K562 (cell line): Measurements from ENCODE around the gene TMEM53. TPM values are rescaled to one million over a fixed set of nuclear protein-coding genes. Genes with fewer than 3 reads are reported as not detected.

Experiments
- ARHGAP35 ChIP-seq: fragments of 450-650 bp; IDR thresholded peaks from 2 replicates; pipeline ENCODE4 v1.6.1; 2018; ENCODE audit not compliant: partially characterized antibody
- CHD2 ChIP-seq: IDR thresholded peaks from 2 replicates; pipeline ENCODE4 v1.6.1; 2011; ENCODE audit warnings: low read depth, low read length
- FOXK1 ChIP-seq: sonication (generic); formaldehyde crosslinking; IDR thresholded peaks from 2 replicates; pipeline ENCODE4 v1.8.0; 2022; ENCODE audit warnings: missing genetic modification reagents, mild to moderate bottlenecking, borderline replicate concordance
- FOXK2 ChIP-seq, 2 experiments: fragments of 450-650 bp; IDR thresholded peaks in 1 of 2; conservative IDR thresholded peaks in 1 of 2; 2 replicates each; pipeline ENCODE4 v1.6.1; 2016; ENCODE audit warnings: low read depth in 2 of 2, mild to moderate bottlenecking in 1 of 2
- L3MBTL2 ChIP-seq: fragments of 450-650 bp; IDR thresholded peaks from 2 replicates; pipeline ENCODE4 v1.6.1; 2016; ENCODE audit warnings: mild to moderate bottlenecking, moderate library complexity
- NCOA4 ChIP-seq: fragments of 450-650 bp; IDR thresholded peaks from 2 replicates; pipeline ENCODE4 v1.6.1; 2018; ENCODE audit warnings: mild to moderate bottlenecking; ENCODE audit not compliant: partially characterized antibody
- RBM15 ChIP-seq: fragments of 200-400 bp; formaldehyde crosslinking; IDR thresholded peaks from 2 replicates; pipeline ENCODE4 v1.6.1; 2018; ENCODE audit warnings: mild to moderate bottlenecking, low read length, moderate library complexity; ENCODE audit not compliant: insufficient read depth
- SNIP1 ChIP-seq: fragments of 450-650 bp; IDR thresholded peaks from 2 replicates; pipeline ENCODE4 v1.7.1; 2017; ENCODE audit warnings: low read depth, mild to moderate bottlenecking
- ZC3H8 ChIP-seq: fragments of 450-650 bp; IDR thresholded peaks from 2 replicates; pipeline ENCODE4 v1.6.1; 2017
- ZNF583 ChIP-seq: fragments of 250-450 bp; sonication (Bioruptor Pico); IDR thresholded peaks from 2 replicates; pipeline ENCODE4 v1.4.0; 2020
- ZNF75A ChIP-seq: fragments of 450-650 bp; formaldehyde crosslinking; IDR thresholded peaks from 2 replicates; pipeline ENCODE4 v1.4.0; 2020; ENCODE audit warnings: mild to moderate bottlenecking
- ZNF764 ChIP-seq: fragments of 250-450 bp; sonication (Bioruptor Pico); IDR thresholded peaks from 2 replicates; pipeline ENCODE4 v1.4.0; 2020; ENCODE audit warnings: low read depth, mild to moderate bottlenecking, moderate library complexity
- polyA plus RNA-seq, 8 experiments: library from polyadenylated mRNA; depleted of rRNA in 4 of 8; stranded (reverse) in 5 of 8; unstranded in 3 of 8; fragments of >200 nt; fragmentation: Nextera tagmentation in 2 of 8; fragmentation: Illumina TruSeq in 1 of 8; extraction: Ambion mirVana in 2 of 8; extraction: Trizol in 1 of 8; gene quantifications; 2 replicates each; pipeline versions ENCODE4 v1.2.1 to v1.2.3, GENCODE V29; 2011 to 2014; ENCODE audit warnings: inconsistent platforms in 1 of 8, missing spikeins in 1 of 8
- total RNA-seq, 7 experiments: library from RNA; depleted of rRNA in 6 of 7; stranded (reverse); fragments of >200 nt in 6 of 7; fragmentation: Illumina TruSeq in 2 of 7; extraction: Trizol in 2 of 7; gene quantifications; 2 replicates each; pipeline versions ENCODE4 v1.2.1 to v1.2.3, GENCODE V29; 2011 to 2021; ENCODE audit warnings: low replicate concordance in 1 of 7
- TF ChIP-seq, protein P1 (sequence below): sonication (generic); formaldehyde crosslinking; IDR thresholded peaks from 2 replicates; pipeline ENCODE4 v1.8.0; 2022; ENCODE audit warnings: missing genetic modification reagents, mild to moderate bottlenecking, borderline replicate concordance
- TF ChIP-seq, protein P2 (sequence below): fragments of 150-350 bp; IDR thresholded peaks from 2 replicates; pipeline ENCODE4 v1.6.1; 2014; ENCODE audit warnings: low read depth, mild to moderate bottlenecking, low read length, borderline replicate concordance
- TF ChIP-seq, protein P3 (sequence below), 2 experiments: fragments of 450-650 bp; formaldehyde crosslinking in 1 of 2; IDR thresholded peaks; 2 replicates each; pipeline versions ENCODE4 v1.4.0 to v1.6.1; 2014 to 2020; ENCODE audit warnings: mild to moderate bottlenecking in 2 of 2, borderline replicate concordance in 1 of 2, low read depth in 1 of 2

Gene TMEM53
- total and polyA plus RNA-seq, 9 of the 15 experiments (the other 6 are each of a cell fraction or from before 2014, with no cell fraction given), result 0.23 to 3.7 (median 2.0) TPM

DNA sequence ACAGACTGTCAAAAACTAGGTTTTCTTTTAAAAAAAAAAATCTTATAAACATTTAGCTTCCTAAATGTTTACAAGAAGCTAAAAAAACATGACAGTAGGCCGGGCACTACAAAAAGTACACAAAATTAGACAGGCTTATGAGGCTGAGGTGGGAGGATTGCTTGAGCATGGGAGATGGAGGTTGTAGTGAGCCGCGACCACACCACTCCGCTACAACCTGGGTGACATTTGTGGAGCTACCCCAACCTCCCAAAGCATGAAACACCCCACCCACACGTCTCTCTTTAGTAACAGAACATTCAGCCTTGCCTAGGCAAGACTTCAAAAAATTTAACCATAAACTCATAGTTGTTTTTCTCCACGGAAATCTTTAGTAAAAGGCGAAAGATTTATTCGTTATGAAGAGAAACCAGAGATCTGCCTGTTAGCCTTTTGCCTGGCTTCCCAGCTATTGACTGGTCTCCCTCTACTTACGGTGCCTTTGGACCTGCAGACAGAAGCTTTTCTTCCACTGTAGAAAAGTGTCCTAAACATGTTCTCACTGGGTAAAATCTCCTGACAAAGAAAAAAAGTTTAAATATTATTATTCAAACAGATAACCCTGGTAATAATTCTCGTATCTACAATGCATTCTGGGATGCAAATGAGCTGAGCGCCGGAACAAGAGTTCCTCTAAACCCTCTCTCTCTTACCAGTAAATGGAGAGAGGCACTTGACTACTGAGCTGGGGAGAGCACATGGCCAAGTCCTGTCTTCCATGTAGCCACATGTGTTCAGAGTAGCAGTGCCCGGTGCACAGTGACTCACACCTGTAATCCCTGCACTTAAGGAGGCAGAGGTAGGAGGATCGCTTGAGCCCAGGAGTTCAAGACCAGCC is 47.4 kb upstream of the TMEM53 start (continued):
- TF ChIP-seq, protein P1, sequence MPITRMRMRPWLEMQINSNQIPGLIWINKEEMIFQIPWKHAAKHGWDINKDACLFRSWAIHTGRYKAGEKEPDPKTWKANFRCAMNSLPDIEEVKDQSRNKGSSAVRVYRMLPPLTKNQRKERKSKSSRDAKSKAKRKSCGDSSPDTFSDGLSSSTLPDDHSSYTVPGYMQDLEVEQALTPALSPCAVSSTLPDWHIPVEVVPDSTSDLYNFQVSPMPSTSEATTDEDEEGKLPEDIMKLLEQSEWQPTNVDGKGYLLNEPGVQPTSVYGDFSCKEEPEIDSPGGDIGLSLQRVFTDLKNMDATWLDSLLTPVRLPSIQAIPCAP, result peak; percentile 96
- TF ChIP-seq ZC3H8 (peak; percentile 100), ZNF75A (CRISPR knock-in tag) (peak; percentile 87), SNIP1 (peak; percentile 82), NCOA4 (peak; percentile 99), FOXK1 (peak; percentile 100), ARHGAP35 (peak; percentile 100), ZNF764 (CRISPR knock-in tag) (peak; percentile 92), L3MBTL2 (peak; percentile 95), RBM15 (no peak), CHD2 (peak; percentile 89), ZNF583 (CRISPR knock-in tag) (peak; percentile 88; the same call in 1 of the 2 replicates), FOXK2 (conservative IDR thresholded peaks at IDR 0.05 in 1 of 2, IDR thresholded peaks at IDR 0.05 in 1 of 2; ENCODE audit: low read depth in 2 of 2) (peak; percentile 86 to 92)
- TF ChIP-seq, protein P2, sequence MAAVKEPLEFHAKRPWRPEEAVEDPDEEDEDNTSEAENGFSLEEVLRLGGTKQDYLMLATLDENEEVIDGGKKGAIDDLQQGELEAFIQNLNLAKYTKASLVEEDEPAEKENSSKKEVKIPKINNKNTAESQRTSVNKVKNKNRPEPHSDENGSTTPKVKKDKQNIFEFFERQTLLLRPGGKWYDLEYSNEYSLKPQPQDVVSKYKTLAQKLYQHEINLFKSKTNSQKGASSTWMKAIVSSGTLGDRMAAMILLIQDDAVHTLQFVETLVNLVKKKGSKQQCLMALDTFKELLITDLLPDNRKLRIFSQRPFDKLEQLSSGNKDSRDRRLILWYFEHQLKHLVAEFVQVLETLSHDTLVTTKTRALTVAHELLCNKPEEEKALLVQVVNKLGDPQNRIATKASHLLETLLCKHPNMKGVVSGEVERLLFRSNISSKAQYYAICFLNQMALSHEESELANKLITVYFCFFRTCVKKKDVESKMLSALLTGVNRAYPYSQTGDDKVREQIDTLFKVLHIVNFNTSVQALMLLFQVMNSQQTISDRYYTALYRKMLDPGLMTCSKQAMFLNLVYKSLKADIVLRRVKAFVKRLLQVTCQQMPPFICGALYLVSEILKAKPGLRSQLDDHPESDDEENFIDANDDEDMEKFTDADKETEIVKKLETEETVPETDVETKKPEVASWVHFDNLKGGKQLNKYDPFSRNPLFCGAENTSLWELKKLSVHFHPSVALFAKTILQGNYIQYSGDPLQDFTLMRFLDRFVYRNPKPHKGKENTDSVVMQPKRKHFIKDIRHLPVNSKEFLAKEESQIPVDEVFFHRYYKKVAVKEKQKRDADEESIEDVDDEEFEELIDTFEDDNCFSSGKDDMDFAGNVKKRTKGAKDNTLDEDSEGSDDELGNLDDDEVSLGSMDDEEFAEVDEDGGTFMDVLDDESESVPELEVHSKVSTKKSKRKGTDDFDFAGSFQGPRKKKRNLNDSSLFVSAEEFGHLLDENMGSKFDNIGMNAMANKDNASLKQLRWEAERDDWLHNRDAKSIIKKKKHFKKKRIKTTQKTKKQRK, result 0 out of 2 replicates have a peak, but pooled peaks have one; percentile 55
- TF ChIP-seq, protein P3, sequence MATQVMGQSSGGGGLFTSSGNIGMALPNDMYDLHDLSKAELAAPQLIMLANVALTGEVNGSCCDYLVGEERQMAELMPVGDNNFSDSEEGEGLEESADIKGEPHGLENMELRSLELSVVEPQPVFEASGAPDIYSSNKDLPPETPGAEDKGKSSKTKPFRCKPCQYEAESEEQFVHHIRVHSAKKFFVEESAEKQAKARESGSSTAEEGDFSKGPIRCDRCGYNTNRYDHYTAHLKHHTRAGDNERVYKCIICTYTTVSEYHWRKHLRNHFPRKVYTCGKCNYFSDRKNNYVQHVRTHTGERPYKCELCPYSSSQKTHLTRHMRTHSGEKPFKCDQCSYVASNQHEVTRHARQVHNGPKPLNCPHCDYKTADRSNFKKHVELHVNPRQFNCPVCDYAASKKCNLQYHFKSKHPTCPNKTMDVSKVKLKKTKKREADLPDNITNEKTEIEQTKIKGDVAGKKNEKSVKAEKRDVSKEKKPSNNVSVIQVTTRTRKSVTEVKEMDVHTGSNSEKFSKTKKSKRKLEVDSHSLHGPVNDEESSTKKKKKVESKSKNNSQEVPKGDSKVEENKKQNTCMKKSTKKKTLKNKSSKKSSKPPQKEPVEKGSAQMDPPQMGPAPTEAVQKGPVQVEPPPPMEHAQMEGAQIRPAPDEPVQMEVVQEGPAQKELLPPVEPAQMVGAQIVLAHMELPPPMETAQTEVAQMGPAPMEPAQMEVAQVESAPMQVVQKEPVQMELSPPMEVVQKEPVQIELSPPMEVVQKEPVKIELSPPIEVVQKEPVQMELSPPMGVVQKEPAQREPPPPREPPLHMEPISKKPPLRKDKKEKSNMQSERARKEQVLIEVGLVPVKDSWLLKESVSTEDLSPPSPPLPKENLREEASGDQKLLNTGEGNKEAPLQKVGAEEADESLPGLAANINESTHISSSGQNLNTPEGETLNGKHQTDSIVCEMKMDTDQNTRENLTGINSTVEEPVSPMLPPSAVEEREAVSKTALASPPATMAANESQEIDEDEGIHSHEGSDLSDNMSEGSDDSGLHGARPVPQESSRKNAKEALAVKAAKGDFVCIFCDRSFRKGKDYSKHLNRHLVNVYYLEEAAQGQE (IDR thresholded peaks at IDR 0.05; ENCODE audit: borderline replicate concordance), result no peak
- TF ChIP-seq, protein P3 (CRISPR knock-in tag; IDR thresholded peaks at IDR 0.05; ENCODE audit: low read depth), result no peak
